ENCODE measurements around the gene RGL3. TPM values are rescaled to one million over a fixed set of nuclear protein-coding genes. Genes with fewer than 3 reads are reported as not detected.

Gene RGL3, protein sequence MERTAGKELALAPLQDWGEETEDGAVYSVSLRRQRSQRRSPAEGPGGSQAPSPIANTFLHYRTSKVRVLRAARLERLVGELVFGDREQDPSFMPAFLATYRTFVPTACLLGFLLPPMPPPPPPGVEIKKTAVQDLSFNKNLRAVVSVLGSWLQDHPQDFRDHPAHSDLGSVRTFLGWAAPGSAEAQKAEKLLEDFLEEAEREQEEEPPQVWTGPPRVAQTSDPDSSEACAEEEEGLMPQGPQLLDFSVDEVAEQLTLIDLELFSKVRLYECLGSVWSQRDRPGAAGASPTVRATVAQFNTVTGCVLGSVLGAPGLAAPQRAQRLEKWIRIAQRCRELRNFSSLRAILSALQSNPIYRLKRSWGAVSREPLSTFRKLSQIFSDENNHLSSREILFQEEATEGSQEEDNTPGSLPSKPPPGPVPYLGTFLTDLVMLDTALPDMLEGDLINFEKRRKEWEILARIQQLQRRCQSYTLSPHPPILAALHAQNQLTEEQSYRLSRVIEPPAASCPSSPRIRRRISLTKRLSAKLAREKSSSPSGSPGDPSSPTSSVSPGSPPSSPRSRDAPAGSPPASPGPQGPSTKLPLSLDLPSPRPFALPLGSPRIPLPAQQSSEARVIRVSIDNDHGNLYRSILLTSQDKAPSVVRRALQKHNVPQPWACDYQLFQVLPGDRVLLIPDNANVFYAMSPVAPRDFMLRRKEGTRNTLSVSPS
- 1.2 and 4.6 TPM in 2 replicates for total RNA-seq (2011; cell fraction: chromatin; rRNA removed; ENCODE audit: low replicate concordance)
- total RNA-seq (2011; cell fraction: nucleolus; rRNA removed) = 1.3 and 1.5 TPM in 2 replicates
- total RNA-seq (2011; cell fraction: nucleoplasm; rRNA removed) = 0.38 and 2.1 TPM in 2 replicates
- total RNA-seq (2014; rRNA removed) (0.16 and 0.32 TPM in 2 replicates), total RNA-seq (2014; rRNA removed; fragmentation: Illumina TruSeq; extraction: Trizol) (not detected in 2 replicates), total RNA-seq (2015; rRNA removed; fragmentation: Illumina TruSeq; extraction: Trizol) (0.11 TPM in 1 of 2 replicates, not detected in the other), total RNA-seq (2021) (0.40 and 0.58 TPM in 2 replicates), polyA plus RNA-seq (2011; rRNA removed) (0.26 and 0.61 TPM in 2 replicates), polyA plus RNA-seq (2014; fragmentation: Illumina TruSeq; extraction: Trizol) (0.22 TPM in 2 replicates), polyA plus RNA-seq (2014; fragmentation: Nextera tagmentation; extraction: Ambion mirVana) (not detected), polyA plus RNA-seq (2014; rRNA removed) (0.09 and 0.12 TPM in 2 replicates), polyA minus RNA-seq (2011; rRNA and poly(A)+ RNA removed) (0.14 TPM in 1 of 2 replicates, not detected in the other), Bru-seq, nascent RNA (percentile 20 among the genes with signal in this experiment), BruChase-seq, experiment 1, labeled RNA remaining after a 2-hour chase (percentile 11 among the genes with signal in this experiment), BruChase-seq, experiment 2, labeled RNA remaining after a 6-hour chase (percentile 20 among the genes with signal in this experiment)
- polyA plus RNA-seq (2011; cell fraction: cytosol; rRNA removed) = 0.34 and 0.40 TPM in 2 replicates
- polyA plus RNA-seq (2011; cell fraction: nucleus; rRNA removed) = 2.1 and 3.0 TPM in 2 replicates
- 0.52 and 1.4 TPM in 2 replicates for polyA plus RNA-seq (2012)
- 2.7 TPM in 1 of 2 replicates, not detected in the other for polyA minus RNA-seq (2011; cell fraction: cytosol; rRNA and poly(A)+ RNA removed)
- polyA minus RNA-seq (2011; cell fraction: nucleus; rRNA and poly(A)+ RNA removed) = 0.33 and 0.67 TPM in 2 replicates
- long read RNA-seq, experiment 1 = 0 reads
- long read RNA-seq, experiment 2 = 0 reads
- long read RNA-seq, experiment 3 = 0 reads

- in situ Hi-C loops (cut with MboI) (no loop called here), intact Hi-C loops (cut with micrococcal nuclease) (no loop called here)
- Histone ChIP-seq H3K9me3 (replicated peaks; ENCODE audit: control insufficient read depth, insufficient read depth, low read depth, low read length) (no peaks in the 10 kb centered on the region), H3K27me3 (ENCODE audit: control insufficient read depth in 2 of 2, insufficient read depth in 2 of 2, low read length in 2 of 2) (peaks cover 2 to 23% of the 10 kb centered on the region in 2 experiments; a peak in 3 of 5 replicates), H4K20me1 (replicated peaks; ENCODE audit: control insufficient read depth, insufficient read depth, low read length) (no peaks in the 10 kb centered on the region), H3K9ac (ENCODE audit: insufficient read depth in 1 of 2, low read depth in 2 of 2, low read length in 2 of 2) (peak within 1 kb of the TSS in 1 of 2 experiments; percentile 65; a peak in 1 of 4 replicates), H3K79me2 (ENCODE audit: control insufficient read depth, insufficient read depth, low read length) (no peaks in the 10 kb centered on the region), H3K36me3 (ENCODE audit: control insufficient read depth, insufficient read depth, low read length) (no peaks in the 10 kb centered on the region), H3K27ac (ENCODE audit: extremely low read depth, low read depth, low read length) (no peak within 1 kb of the TSS), H3K4me3 (no peak within 1 kb of the TSS), H3K4me1 (replicated peaks in 1 of 2; ENCODE audit: control insufficient read depth in 2 of 2, insufficient read depth in 2 of 2, low read length in 2 of 2) (peaks cover 2 to 50% of the 10 kb centered on the region in 2 experiments; a peak in 3 of 5 replicates), H3K9me1 (ENCODE audit: control insufficient read depth, insufficient read depth, low read length) (no peaks in the 10 kb centered on the region), H3K4me2 (ENCODE audit: insufficient read depth, low read length) (no peak within 1 kb of the TSS), H2AFZ (ENCODE audit: low read depth, low read length) (peak within 1 kb of the TSS; percentile 80; the same call in 1 of the 2 replicates)
- peak; percentile 62 for ATAC-seq
- TF ChIP-seq ZNF511 (CRISPR knock-in tag; IDR thresholded peaks at IDR 0.05) (no peak), EGR1 (conservative IDR thresholded peaks at IDR 0.05) (0 out of 2 replicates have a peak, but pooled peaks have one; percentile 14)
- BruUV-seq (replicated peaks) = no TSS peak
- ChIA-PET CTCF (ENCODE audit: low intra/inter-chr PET ratio) (interaction anchor here (0.5 kb wide), 1 partner anchor 52 kb away, joined by 3 read pairs; no protein-coding TSS in a partner anchor), POLR2A (interaction anchor here (0.6 to 0.9 kb wide), 2 partner anchors 16 to 44 kb away, joined by 3 to 4 read pairs; partner anchors contain the start of genes ODAD3 and PRKCSH)
- peak in 3 of 4 experiments; percentile 34 to 72 (median 69) for DNase-seq (ENCODE audit: extremely low read depth in 1 of 4, low spot score in 3 of 4)
- 20% methylated on average over 33 of the region's 72 CpGs for WGBS (ENCODE audit: insufficient coverage, low coverage, missing lambda C conversion rate)
- no peak for FAIRE-seq
Measured at GRCh38 chr19:11418549-11419506, at the start of gene RGL3. Gene RGL3, minus strand, starts transcription at chr19:11419314. Its CDS starts 36 bp downstream, at chr19:11419278.
